Measurements from ENCODE around the gene SNED1. TPM values are rescaled to one million over a fixed set of nuclear protein-coding genes. Genes with fewer than 3 reads are reported as not detected.
A peak's percentile ranks its signal among the peaks of the same experiment; 100 is the strongest.

The SNED1 gene
- total RNA-seq, 3 donors from 2014 or later = 27.1 to 46.9 (median 35.2) TPM

DNA sequence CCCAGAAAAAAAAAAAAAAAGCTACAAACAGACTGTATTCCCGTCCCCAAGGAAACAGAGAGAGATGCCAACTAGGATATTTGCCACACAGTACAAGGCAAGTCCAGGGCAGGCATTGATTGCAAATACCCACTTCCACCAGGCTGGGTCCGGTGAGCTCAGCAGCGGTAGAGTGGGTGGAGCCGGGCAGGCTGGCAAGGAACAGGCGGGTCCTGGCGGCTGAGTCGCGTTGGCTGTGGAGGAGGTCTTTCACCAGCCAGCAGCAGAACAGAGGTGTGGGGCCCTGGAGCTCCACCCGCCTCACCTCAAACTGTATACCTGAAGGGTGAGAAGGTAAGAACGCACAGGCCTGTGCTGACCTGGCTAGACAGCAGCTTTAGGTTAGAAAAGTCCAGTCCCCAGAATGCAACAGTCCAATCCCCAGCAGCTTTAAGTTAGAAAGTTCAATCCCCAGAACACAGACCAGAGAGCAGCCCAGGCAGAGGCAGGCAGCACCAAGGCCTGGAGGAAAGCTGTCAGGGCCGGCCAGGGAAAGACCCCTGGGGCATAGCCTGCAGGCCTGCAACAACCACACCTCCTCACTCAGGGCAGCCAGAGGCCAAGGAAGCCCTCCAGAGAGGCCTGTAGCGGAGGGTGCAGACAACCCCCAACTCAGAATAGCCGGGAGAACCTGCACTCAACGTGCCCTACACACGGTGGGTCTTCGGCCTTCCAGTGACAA lies 125.6 kb downstream of the SNED1 start:
- no peak overlapping the region for H3K4me3 ChIP-seq
- peak; percentile 79 to 83 for DNase-seq (ENCODE audit: low spot score in 2 of 2)

DNA sequence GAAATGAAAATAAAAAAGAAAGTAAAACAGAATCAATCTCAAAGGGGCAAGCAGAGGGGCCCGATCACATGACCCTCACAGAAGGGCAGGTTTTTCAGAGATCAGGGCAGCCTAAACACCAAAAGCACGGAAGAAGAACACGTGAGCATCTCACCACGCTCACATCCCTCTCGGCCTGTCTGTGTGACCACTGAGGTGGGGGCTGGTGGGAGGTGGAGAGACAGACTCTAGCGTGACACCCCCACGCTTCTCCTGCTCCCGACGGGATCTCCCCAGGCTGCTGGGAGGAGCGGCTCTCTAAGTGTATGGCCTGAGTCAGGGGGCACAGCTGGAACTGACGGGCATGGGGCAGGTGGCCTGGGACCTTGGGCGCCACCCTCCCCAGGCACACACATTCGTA lies 127.2 kb downstream of the SNED1 start:
- no peaks in the 10 kb centered on the region for H3K4me1 ChIP-seq
- intact Hi-C loops (cut with DNase I; ENCODE audit: low total_unique reads) = loop anchor here (5.0 kb wide), 2 partner anchors 507 to 692 kb away; no protein-coding TSS in a partner anchor
- no peaks in the 10 kb centered on the region for H3K9me3 ChIP-seq
- DNase-seq (ENCODE audit: low spot score in 2 of 2) = no peak
- no peak overlapping the region for H3K4me3 ChIP-seq
- no peak overlapping the region for H3K27ac ChIP-seq
- H3K36me3 ChIP-seq = no peaks in the 10 kb centered on the region
- TF ChIP-seq, protein P1, sequence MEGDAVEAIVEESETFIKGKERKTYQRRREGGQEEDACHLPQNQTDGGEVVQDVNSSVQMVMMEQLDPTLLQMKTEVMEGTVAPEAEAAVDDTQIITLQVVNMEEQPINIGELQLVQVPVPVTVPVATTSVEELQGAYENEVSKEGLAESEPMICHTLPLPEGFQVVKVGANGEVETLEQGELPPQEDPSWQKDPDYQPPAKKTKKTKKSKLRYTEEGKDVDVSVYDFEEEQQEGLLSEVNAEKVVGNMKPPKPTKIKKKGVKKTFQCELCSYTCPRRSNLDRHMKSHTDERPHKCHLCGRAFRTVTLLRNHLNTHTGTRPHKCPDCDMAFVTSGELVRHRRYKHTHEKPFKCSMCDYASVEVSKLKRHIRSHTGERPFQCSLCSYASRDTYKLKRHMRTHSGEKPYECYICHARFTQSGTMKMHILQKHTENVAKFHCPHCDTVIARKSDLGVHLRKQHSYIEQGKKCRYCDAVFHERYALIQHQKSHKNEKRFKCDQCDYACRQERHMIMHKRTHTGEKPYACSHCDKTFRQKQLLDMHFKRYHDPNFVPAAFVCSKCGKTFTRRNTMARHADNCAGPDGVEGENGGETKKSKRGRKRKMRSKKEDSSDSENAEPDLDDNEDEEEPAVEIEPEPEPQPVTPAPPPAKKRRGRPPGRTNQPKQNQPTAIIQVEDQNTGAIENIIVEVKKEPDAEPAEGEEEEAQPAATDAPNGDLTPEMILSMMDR (IDR thresholded peaks at IDR 0.05) = no peak
- TF ChIP-seq POLR2AphosphoS5 (IDR thresholded peaks at IDR 0.05) (no peak), POLR2A (IDR thresholded peaks at IDR 0.05) (no peak)
- H3K27me3 ChIP-seq = no peaks in the 10 kb centered on the region

More for the DNA sequence above, 125.6 kb downstream of the SNED1 start:
- H3K27me3 ChIP-seq = no peaks in the 10 kb centered on the region
- TF ChIP-seq, protein P1 (IDR thresholded peaks at IDR 0.05) = no peak
- no peak for TF ChIP-seq POLR2AphosphoS5 (IDR thresholded peaks at IDR 0.05)
- TF ChIP-seq POLR2A (IDR thresholded peaks at IDR 0.05) = no peak
- peak overlapping the region in 1 of 2 donors; percentile 35 for H3K27ac ChIP-seq
- intact Hi-C loops (cut with DNase I; ENCODE audit: low total_unique reads) = no loop called here
- no peaks in the 10 kb centered on the region for H3K9me3 ChIP-seq
- H3K36me3 ChIP-seq = no peaks in the 10 kb centered on the region
- H3K4me1 ChIP-seq = no peaks in the 10 kb centered on the region

DNA sequence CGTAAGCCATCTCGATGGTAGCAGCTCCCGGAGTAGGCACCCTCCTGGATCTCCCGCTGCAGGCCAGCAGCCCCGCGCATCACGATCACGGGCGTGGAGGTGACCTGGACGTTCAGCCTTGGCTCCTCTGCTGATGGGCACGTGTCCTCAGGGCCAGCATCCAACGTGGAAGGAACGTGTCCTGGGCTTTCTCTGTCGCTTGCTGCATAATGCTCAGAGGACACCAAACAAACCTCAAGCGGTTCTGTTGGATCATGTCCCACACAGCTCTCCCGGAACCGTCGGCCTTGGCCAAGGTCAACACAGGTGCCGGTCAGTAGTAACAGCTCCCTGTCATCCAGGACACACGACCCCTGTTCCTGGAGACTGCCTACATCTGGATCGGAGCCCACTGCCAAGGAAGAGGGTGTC lies 127.8 kb downstream of the SNED1 start:
- no peak overlapping the region for H3K27ac ChIP-seq
- H3K4me3 ChIP-seq = no peak overlapping the region
- no peaks in the 10 kb centered on the region for H3K27me3 ChIP-seq
- no peaks in the 10 kb centered on the region for H3K9me3 ChIP-seq
- intact Hi-C loops (cut with DNase I; ENCODE audit: low total_unique reads) = loop anchor here (5.0 kb wide), 2 partner anchors 506 to 691 kb away; no protein-coding TSS in a partner anchor
- no peaks in the 10 kb centered on the region for H3K4me1 ChIP-seq
- TF ChIP-seq, protein P1 (IDR thresholded peaks at IDR 0.05) = no peak
- TF ChIP-seq POLR2A (IDR thresholded peaks at IDR 0.05) = no peak
- TF ChIP-seq POLR2AphosphoS5 (IDR thresholded peaks at IDR 0.05) = no peak
- DNase-seq (ENCODE audit: low spot score in 2 of 2) = no peak
- no peaks in the 10 kb centered on the region for H3K36me3 ChIP-seq

DNA sequence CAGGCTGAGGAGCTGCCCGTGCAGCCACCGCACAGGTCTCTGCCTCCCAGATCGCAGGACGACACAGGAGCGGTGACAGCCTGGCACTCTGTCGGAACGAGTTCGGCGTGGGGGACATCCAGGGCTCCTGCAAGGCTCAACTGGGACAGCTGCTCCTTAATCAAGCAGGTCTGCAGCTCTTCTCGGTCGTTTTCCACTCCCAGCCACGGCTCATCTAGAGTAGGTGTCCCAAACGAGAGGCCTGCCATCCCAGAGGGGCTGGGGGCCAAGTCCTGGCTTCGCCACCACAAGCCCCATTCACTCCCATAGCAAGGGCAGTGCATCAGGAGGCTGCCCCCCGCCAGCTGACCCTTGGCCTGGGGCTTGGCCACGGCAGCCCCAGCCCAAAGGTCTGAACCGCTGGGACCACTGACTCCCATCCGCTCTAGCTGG lies 128.4 kb downstream of the SNED1 start:
- H3K27me3 ChIP-seq = no peaks in the 10 kb centered on the region
- no peaks in the 10 kb centered on the region for H3K9me3 ChIP-seq
- intact Hi-C loops (cut with DNase I; ENCODE audit: low total_unique reads) = loop anchor here (5.0 kb wide), 2 partner anchors 506 to 691 kb away; no protein-coding TSS in a partner anchor
- TF ChIP-seq POLR2A (IDR thresholded peaks at IDR 0.05) = no peak
- TF ChIP-seq, protein P1 (IDR thresholded peaks at IDR 0.05) = no peak
- no peak for TF ChIP-seq POLR2AphosphoS5 (IDR thresholded peaks at IDR 0.05)
- no peaks in the 10 kb centered on the region for H3K36me3 ChIP-seq
- no peak for DNase-seq (ENCODE audit: low spot score in 2 of 2)
- no peak overlapping the region for H3K27ac ChIP-seq
- H3K4me3 ChIP-seq = no peak overlapping the region
- H3K4me1 ChIP-seq = no peaks in the 10 kb centered on the region

DNA sequence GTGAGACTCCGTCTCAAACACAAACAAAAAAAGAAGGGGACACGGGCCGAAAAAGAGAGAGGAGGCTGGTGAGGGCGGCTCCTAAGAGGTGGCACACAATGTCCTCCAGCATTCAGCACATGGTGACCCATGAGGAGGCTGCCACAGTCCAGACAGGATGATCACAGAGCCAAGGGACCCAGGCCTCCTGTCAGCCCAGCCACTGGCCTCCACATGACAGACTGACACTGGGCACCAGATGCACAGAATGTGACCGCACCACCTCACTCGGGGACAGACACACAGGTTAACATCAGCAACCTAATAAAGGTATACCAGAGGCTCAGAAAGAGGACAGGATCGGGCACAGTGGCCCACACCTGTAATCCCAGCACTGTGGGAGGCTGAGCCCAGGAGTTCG lies 129.8 kb downstream of the SNED1 start:
- H3K4me3 ChIP-seq = no peak overlapping the region
- DNase-seq (ENCODE audit: low spot score in 2 of 2) = no peak

More for the DNA sequence above, 129.8 kb downstream of the SNED1 start:
- no peaks in the 10 kb centered on the region for H3K9me3 ChIP-seq
- no peaks in the 10 kb centered on the region for H3K36me3 ChIP-seq
- no peaks in the 10 kb centered on the region for H3K4me1 ChIP-seq
- TF ChIP-seq POLR2AphosphoS5 (IDR thresholded peaks at IDR 0.05) = no peak
- TF ChIP-seq, protein P1 (IDR thresholded peaks at IDR 0.05) = no peak
- TF ChIP-seq POLR2A (IDR thresholded peaks at IDR 0.05) = no peak
- no peaks in the 10 kb centered on the region for H3K27me3 ChIP-seq
- intact Hi-C loops (cut with DNase I; ENCODE audit: low total_unique reads) = loop anchor here (5.0 kb wide), 2 partner anchors 504 to 689 kb away; no protein-coding TSS in a partner anchor
- H3K27ac ChIP-seq = no peak overlapping the region

All from breast epithelium (tissue), 4 donors.